ENCODE results near the gene PREP.

DNA sequence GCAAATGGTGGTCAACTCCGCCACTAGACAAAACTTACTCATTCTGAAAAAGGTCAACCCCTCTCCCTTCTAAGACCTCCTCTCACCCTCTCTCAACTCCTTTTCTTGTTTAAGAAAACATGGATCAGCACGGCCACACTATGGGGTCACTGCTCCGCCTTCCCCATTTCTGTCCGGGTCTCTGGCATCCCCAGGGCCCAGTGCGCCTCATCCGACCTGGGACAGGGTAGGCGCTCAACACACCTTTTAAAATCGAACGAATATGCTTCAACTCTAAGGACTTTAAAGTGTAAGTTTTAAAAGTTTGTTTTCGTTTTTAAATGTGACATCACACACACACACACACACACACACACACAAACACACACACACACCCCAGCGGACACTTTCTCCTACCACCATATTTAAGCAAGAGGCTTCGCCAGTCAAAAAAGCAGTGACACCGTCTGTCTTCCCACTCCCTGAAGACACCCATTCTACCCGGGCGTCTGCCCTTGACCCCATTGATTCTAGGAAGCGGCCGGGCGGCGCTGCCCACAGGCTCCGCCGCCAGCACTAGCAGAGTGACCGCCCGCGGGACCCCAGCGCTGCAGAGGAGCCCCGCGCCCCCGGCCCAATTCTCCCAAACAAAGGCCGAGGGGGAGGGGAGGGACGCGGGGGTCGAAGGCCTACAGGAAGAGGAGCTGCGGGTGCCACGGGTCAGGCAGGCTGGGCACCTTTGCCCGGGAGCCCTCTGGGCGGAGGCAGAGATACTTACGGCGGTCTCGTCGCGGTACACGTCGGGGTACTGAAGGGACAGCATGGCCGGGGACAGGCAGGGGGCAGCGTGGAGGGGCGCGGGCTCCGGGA, 568 bp downstream of the PREP start:
- TF ChIP-seq POLR2A (IDR thresholded peaks at IDR 0.05), result no peak
- TF ChIP-seq, protein P1, sequence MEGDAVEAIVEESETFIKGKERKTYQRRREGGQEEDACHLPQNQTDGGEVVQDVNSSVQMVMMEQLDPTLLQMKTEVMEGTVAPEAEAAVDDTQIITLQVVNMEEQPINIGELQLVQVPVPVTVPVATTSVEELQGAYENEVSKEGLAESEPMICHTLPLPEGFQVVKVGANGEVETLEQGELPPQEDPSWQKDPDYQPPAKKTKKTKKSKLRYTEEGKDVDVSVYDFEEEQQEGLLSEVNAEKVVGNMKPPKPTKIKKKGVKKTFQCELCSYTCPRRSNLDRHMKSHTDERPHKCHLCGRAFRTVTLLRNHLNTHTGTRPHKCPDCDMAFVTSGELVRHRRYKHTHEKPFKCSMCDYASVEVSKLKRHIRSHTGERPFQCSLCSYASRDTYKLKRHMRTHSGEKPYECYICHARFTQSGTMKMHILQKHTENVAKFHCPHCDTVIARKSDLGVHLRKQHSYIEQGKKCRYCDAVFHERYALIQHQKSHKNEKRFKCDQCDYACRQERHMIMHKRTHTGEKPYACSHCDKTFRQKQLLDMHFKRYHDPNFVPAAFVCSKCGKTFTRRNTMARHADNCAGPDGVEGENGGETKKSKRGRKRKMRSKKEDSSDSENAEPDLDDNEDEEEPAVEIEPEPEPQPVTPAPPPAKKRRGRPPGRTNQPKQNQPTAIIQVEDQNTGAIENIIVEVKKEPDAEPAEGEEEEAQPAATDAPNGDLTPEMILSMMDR (IDR thresholded peaks at IDR 0.05), result no peak

Data from testis (tissue), 2 donors.